ENCODE data around the gene NOD2.

- TF ChIP-seq, protein P1, sequence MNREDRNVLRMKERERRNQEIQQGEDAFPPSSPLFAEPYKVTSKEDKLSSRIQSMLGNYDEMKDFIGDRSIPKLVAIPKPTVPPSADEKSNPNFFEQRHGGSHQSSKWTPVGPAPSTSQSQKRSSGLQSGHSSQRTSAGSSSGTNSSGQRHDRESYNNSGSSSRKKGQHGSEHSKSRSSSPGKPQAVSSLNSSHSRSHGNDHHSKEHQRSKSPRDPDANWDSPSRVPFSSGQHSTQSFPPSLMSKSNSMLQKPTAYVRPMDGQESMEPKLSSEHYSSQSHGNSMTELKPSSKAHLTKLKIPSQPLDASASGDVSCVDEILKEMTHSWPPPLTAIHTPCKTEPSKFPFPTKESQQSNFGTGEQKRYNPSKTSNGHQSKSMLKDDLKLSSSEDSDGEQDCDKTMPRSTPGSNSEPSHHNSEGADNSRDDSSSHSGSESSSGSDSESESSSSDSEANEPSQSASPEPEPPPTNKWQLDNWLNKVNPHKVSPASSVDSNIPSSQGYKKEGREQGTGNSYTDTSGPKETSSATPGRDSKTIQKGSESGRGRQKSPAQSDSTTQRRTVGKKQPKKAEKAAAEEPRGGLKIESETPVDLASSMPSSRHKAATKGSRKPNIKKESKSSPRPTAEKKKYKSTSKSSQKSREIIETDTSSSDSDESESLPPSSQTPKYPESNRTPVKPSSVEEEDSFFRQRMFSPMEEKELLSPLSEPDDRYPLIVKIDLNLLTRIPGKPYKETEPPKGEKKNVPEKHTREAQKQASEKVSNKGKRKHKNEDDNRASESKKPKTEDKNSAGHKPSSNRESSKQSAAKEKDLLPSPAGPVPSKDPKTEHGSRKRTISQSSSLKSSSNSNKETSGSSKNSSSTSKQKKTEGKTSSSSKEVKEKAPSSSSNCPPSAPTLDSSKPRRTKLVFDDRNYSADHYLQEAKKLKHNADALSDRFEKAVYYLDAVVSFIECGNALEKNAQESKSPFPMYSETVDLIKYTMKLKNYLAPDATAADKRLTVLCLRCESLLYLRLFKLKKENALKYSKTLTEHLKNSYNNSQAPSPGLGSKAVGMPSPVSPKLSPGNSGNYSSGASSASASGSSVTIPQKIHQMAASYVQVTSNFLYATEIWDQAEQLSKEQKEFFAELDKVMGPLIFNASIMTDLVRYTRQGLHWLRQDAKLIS (CRISPR knock-in tag; IDR thresholded peaks at IDR 0.05; ENCODE audit: borderline replicate concordance) = no peak
- TF ChIP-seq ESRRA (CRISPR knock-in tag; IDR thresholded peaks at IDR 0.05; ENCODE audit: borderline replicate concordance) (no peak), SMAD4 (CRISPR knock-in tag; IDR thresholded peaks at IDR 0.05) (no peak), CTCF (IDR thresholded peaks at IDR 0.05) (peak; percentile 29; the same call in 1 of the 2 replicates)
These were observed 87.6 kb downstream of the NOD2 start for GRCh38 chr16:50781043-50781442.
